Nephron (organoid): ENCODE data around the gene AGO4.
A peak's percentile ranks its signal among the peaks of the same experiment; 100 is the strongest.

Experiments used
- H3K27ac Mint-ChIP-seq, 3 experiments: 2 replicates each; pipeline ENCODE4 v1.8.0; 2020; ENCODE audit warnings: mixed read lengths in 3 of 3, mild to moderate bottlenecking in 2 of 3, moderate library complexity in 1 of 3
- H3K27me3 Mint-ChIP-seq: 2 replicates; pipeline ENCODE4 v1.8.0; 2021; ENCODE audit warnings: low read depth, mild to moderate bottlenecking, moderate library complexity, mixed read lengths
- H3K36me3 Mint-ChIP-seq: 2 replicates; pipeline ENCODE4 v1.8.0; 2020; ENCODE audit warnings: low read depth, mixed read lengths
- H3K4me1 Mint-ChIP-seq: 2 replicates; pipeline ENCODE4 v1.8.0; 2020; ENCODE audit warnings: mixed read lengths
- H3K4me3 Mint-ChIP-seq, 3 experiments: 2 replicates each; pipeline ENCODE4 v1.8.0; 2020; ENCODE audit warnings: mild to moderate bottlenecking in 3 of 3, mixed read lengths in 3 of 3, moderate library complexity in 2 of 3
- H3K9me3 Mint-ChIP-seq: 2 replicates; pipeline ENCODE4 v1.8.0; 2020; ENCODE audit warnings: mixed read lengths
- CTCF ChIP-seq, 3 experiments: fragments of 200-600 bp; sonication (generic); IDR thresholded peaks; one replicate each; pipeline ENCODE4 v1.5.0; 2021; ENCODE audit warnings: antibody characterized with exemption in 3 of 3; ENCODE audit not compliant: unreplicated experiment in 3 of 3

The AGO4 gene

GRCh38 chr1:35847935-35848565 lies 40.2 kb downstream of the AGO4 start:
- H3K4me3 Mint-ChIP-seq, result no peak overlapping the region
- H3K4me1 Mint-ChIP-seq, result peaks cover 23% of the 10 kb centered on the region
- H3K9me3 Mint-ChIP-seq, result no peaks in the 10 kb centered on the region
- peaks cover 54% of the 10 kb centered on the region for H3K36me3 Mint-ChIP-seq
- no peaks in the 10 kb centered on the region for H3K27me3 Mint-ChIP-seq
- H3K27ac Mint-ChIP-seq, result no peak overlapping the region
- TF ChIP-seq CTCF (IDR thresholded peaks at IDR 0.05; ENCODE audit: unreplicated experiment in 3 of 3), result no peak

GRCh38 chr1:35850051-35850450 lies 42.2 kb downstream of the AGO4 start:
- Mint-ChIP-seq H3K4me1 (peaks cover 23% of the 10 kb centered on the region), H3K4me3 (no peak overlapping the region), H3K9me3 (no peaks in the 10 kb centered on the region), H3K36me3 (peaks cover 56% of the 10 kb centered on the region), H3K27me3 (no peaks in the 10 kb centered on the region), H3K27ac (no peak overlapping the region)
- no peak for TF ChIP-seq CTCF (IDR thresholded peaks at IDR 0.05; ENCODE audit: unreplicated experiment in 3 of 3)

- no peaks in the 10 kb centered on the region for H3K9me3 Mint-ChIP-seq
- peaks cover 18% of the 10 kb centered on the region for H3K4me1 Mint-ChIP-seq
- H3K27me3 Mint-ChIP-seq, result no peaks in the 10 kb centered on the region
- no peak for TF ChIP-seq CTCF (IDR thresholded peaks at IDR 0.05; ENCODE audit: unreplicated experiment in 3 of 3)
- peaks cover 58% of the 10 kb centered on the region for H3K36me3 Mint-ChIP-seq
- H3K27ac Mint-ChIP-seq, result peak overlapping the region in 1 of 3 experiments; percentile 70
- no peak overlapping the region for H3K4me3 Mint-ChIP-seq
Measured at GRCh38 chr1:35850716-35851115, 42.9 kb downstream of the AGO4 start.

- Mint-ChIP-seq H3K4me1 (peaks cover 13% of the 10 kb centered on the region), H3K4me3 (no peak overlapping the region), H3K9me3 (no peaks in the 10 kb centered on the region), H3K27ac (peak overlapping the region; percentile 26 to 90 (median 70)), H3K36me3 (peaks cover 63% of the 10 kb centered on the region), H3K27me3 (no peaks in the 10 kb centered on the region)
- no peak for TF ChIP-seq CTCF (IDR thresholded peaks at IDR 0.05; ENCODE audit: unreplicated experiment in 3 of 3)
Measured at GRCh38 chr1:35851132-35851869, 43.5 kb downstream of the AGO4 start.

GRCh38 chr1:35852241-35852640 lies 44.4 kb downstream of the AGO4 start:
- peaks cover 13% of the 10 kb centered on the region for H3K4me1 Mint-ChIP-seq
- no peaks in the 10 kb centered on the region for H3K9me3 Mint-ChIP-seq
- peaks cover 64% of the 10 kb centered on the region for H3K36me3 Mint-ChIP-seq
- H3K27ac Mint-ChIP-seq, result peak overlapping the region; percentile 26 to 90 (median 70)
- no peaks in the 10 kb centered on the region for H3K27me3 Mint-ChIP-seq
- TF ChIP-seq CTCF (IDR thresholded peaks at IDR 0.05; ENCODE audit: unreplicated experiment in 3 of 3), result no peak
- H3K4me3 Mint-ChIP-seq, result no peak overlapping the region
